OCI-LY3 (cell line): ENCODE measurements around the gene RUSF1.

ENCODE experiments used
- H2AFZ ChIP-seq: fragments of 200-600, 300-600 bp; shearing (Covaris generic); 2 replicates; pipeline ENCODE4 v1.6.0; 2014; ENCODE audit warnings: antibody characterized with exemption, low read depth, low read length
- H3K27ac ChIP-seq: fragments of 200-600, 300-600 bp; sonication (generic); 2 replicates; pipeline ENCODE4 v1.5.1; 2014; ENCODE audit warnings: mild to moderate bottlenecking, low read length, moderate library complexity, mixed read lengths
- H3K27me3 ChIP-seq: fragments of 200-600, 300-600 bp; sonication (generic); 2 replicates; pipeline ENCODE4 v1.6.1; 2014; ENCODE audit warnings: low read depth, low read length, mixed read lengths
- H3K36me3 ChIP-seq: fragments of 200-600, 300-600 bp; sonication (generic); replicated peaks from 2 replicates; pipeline ENCODE3; 2014; ENCODE audit warnings: low read depth, low read length, mixed read lengths
- H3K4me1 ChIP-seq: fragments of 300-600, 200-600 bp; sonication (generic); 2 replicates; pipeline ENCODE4 v1.6.1; 2014; ENCODE audit warnings: low read length, mixed read lengths
- H3K4me2 ChIP-seq: fragments of 200-600, 300-600 bp; sonication (generic); 2 replicates; pipeline ENCODE4 v1.6.1; 2014; ENCODE audit warnings: low read length, mixed read lengths
- H3K4me3 ChIP-seq: fragments of 300-600, 200-600 bp; sonication (generic); 2 replicates; pipeline ENCODE4 v1.5.1; 2014; ENCODE audit warnings: antibody characterized with exemption, mild to moderate bottlenecking, low read length, moderate library complexity
- H3K79me2 ChIP-seq: fragments of 300-600, 200-600 bp; shearing (Covaris generic); 2 replicates; pipeline ENCODE4 v1.6.1; 2014; ENCODE audit warnings: mild to moderate bottlenecking, low read length, mixed read lengths
- H3K9ac ChIP-seq: fragments of 300-600, 200-600 bp; shearing (Covaris generic); 2 replicates; pipeline ENCODE4 v1.6.0; 2014; ENCODE audit warnings: mild to moderate bottlenecking, low read length, moderate library complexity
- H3K9me3 ChIP-seq: fragments of 200-600, 300-600 bp; shearing (Covaris generic); 2 replicates; pipeline ENCODE4 v1.6.1; 2014; ENCODE audit warnings: low read length, mixed read lengths; ENCODE audit not compliant: insufficient read depth
- H4K20me1 ChIP-seq: fragments of 200-600, 300-600 bp; sonication (generic); 2 replicates; pipeline ENCODE4 v1.6.1; 2016; ENCODE audit warnings: low read length, mixed read lengths; ENCODE audit not compliant: insufficient read depth
- EZH2phosphoT487 ChIP-seq: fragments of 200-600 bp; shearing (Covaris generic); IDR thresholded peaks from 2 replicates; pipeline ENCODE4 v1.6.1; 2018; ENCODE audit warnings: antibody characterized with exemption, mixed run types, low read depth
- TF ChIP-seq, protein P1 (sequence below): fragments of 200-600, 300-600 bp; sonication (generic); IDR thresholded peaks from 2 replicates; pipeline ENCODE4 v1.5.1; 2014; ENCODE audit warnings: antibody characterized with exemption, low read length, low read depth

RUSF1 gene

DNA sequence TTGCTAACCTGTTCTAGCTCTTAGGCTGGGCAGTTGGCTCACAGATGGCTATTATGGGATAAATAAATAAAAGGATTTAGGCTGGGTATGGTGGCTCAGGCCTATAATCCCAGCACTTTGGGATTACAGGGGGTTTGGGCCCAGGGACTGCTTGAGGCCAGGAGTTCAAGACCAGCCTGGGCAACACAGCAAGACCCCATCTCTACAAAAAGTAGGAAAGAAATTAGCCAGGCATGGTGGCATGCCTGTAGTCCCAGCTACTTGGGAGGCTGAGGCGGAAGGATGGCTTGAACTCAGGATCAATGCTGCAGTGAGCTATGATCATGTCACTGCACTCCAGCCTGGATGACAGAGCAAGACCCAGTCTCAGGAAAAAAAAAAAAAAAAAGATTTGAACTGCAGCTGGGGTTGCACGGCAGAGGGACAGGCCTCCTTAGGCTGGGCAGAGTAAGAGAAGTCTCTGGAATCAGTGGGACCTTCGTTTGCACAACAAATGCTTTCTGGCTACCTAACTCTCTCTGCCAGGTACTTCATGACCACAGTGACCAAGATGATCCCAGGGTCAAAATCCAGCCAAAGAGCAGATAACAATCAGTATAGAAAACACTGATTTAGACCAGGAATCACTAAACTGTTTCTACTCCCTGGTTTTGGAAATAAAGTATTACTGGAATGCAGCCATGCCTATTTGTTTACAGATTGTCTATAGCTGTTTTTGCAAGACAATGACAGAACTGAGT, 6.8 kb downstream of the RUSF1 start:
- Histone ChIP-seq H3K79me2 (no peaks in the 10 kb centered on the region), H3K9ac (no peak overlapping the region), H2AFZ (no peak overlapping the region), H3K27me3 (no peaks in the 10 kb centered on the region), H4K20me1 (peaks cover 6% of the 10 kb centered on the region; the same call in 1 of the 2 replicates), H3K9me3 (no peaks in the 10 kb centered on the region), H3K4me1 (peaks cover 15% of the 10 kb centered on the region), H3K4me2 (no peak overlapping the region), H3K4me3 (no peak overlapping the region), H3K27ac (no peak overlapping the region), H3K36me3 (peaks cover 13% of the 10 kb centered on the region)
- TF ChIP-seq, protein P1, sequence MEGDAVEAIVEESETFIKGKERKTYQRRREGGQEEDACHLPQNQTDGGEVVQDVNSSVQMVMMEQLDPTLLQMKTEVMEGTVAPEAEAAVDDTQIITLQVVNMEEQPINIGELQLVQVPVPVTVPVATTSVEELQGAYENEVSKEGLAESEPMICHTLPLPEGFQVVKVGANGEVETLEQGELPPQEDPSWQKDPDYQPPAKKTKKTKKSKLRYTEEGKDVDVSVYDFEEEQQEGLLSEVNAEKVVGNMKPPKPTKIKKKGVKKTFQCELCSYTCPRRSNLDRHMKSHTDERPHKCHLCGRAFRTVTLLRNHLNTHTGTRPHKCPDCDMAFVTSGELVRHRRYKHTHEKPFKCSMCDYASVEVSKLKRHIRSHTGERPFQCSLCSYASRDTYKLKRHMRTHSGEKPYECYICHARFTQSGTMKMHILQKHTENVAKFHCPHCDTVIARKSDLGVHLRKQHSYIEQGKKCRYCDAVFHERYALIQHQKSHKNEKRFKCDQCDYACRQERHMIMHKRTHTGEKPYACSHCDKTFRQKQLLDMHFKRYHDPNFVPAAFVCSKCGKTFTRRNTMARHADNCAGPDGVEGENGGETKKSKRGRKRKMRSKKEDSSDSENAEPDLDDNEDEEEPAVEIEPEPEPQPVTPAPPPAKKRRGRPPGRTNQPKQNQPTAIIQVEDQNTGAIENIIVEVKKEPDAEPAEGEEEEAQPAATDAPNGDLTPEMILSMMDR: no peak
- no peak for TF ChIP-seq EZH2phosphoT487

DNA sequence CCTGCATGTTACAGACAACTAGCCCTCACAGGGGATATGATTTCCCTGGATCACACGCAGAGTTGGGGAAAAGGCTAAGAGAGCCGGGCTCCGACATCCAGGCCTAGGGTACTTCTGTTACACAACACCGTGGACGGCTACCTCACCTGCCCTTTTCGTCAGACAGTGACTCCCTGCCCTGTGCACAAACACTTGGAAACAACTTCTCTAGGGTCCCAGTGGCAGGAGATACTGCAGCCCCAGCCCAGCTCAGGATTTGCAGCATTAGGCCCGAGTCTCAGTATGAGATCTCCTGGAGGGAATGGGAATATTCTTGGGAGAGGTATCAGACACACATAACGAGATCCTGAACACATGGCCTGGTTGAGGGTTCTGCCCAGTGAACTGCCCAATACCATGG, 8.3 kb downstream of the RUSF1 start:
- no peak overlapping the region for H2AFZ ChIP-seq
- H3K9ac ChIP-seq: no peak overlapping the region
- H3K27me3 ChIP-seq: no peaks in the 10 kb centered on the region
- no peak overlapping the region for H3K27ac ChIP-seq
- H4K20me1 ChIP-seq: no peaks in the 10 kb centered on the region
- H3K9me3 ChIP-seq: no peaks in the 10 kb centered on the region
- H3K4me1 ChIP-seq: peaks cover under 1% of the 10 kb centered on the region; the same call in 1 of the 2 replicates
- TF ChIP-seq, protein P1: no peak
- TF ChIP-seq EZH2phosphoT487: no peak
- H3K36me3 ChIP-seq: peaks cover 9% of the 10 kb centered on the region
- no peaks in the 10 kb centered on the region for H3K79me2 ChIP-seq
- H3K4me3 ChIP-seq: no peak overlapping the region
- H3K4me2 ChIP-seq: no peak overlapping the region

- no peak for TF ChIP-seq EZH2phosphoT487
- TF ChIP-seq, protein P1: no peak
These were observed 9.7 kb downstream of the RUSF1 start for GRCh38 chr16:31498493-31498892.

GRCh38 chr16:31496670-31497069, 11.5 kb downstream of the RUSF1 start:
- TF ChIP-seq EZH2phosphoT487: no peak
- TF ChIP-seq, protein P1: no peak
- H3K9ac ChIP-seq: no peak overlapping the region
- peaks cover 19% of the 10 kb centered on the region for H3K36me3 ChIP-seq
- no peak overlapping the region for H3K4me2 ChIP-seq
- H2AFZ ChIP-seq: no peak overlapping the region
- no peaks in the 10 kb centered on the region for H3K27me3 ChIP-seq
- no peak overlapping the region for H3K4me3 ChIP-seq
- H4K20me1 ChIP-seq: no peaks in the 10 kb centered on the region
- H3K79me2 ChIP-seq: no peaks in the 10 kb centered on the region
- H3K4me1 ChIP-seq: no peaks in the 10 kb centered on the region
- no peaks in the 10 kb centered on the region for H3K9me3 ChIP-seq
- no peak overlapping the region for H3K27ac ChIP-seq

More at GRCh38 chr16:31498493-31498892, 9.7 kb downstream of the RUSF1 start:
- H3K79me2 ChIP-seq: no peaks in the 10 kb centered on the region
- H3K27me3 ChIP-seq: no peaks in the 10 kb centered on the region
- no peak overlapping the region for H3K4me2 ChIP-seq
- no peaks in the 10 kb centered on the region for H3K9me3 ChIP-seq
- no peak overlapping the region for H2AFZ ChIP-seq
- H3K36me3 ChIP-seq: peaks cover 10% of the 10 kb centered on the region
- no peak overlapping the region for H3K4me3 ChIP-seq
- H3K27ac ChIP-seq: no peak overlapping the region
- H3K9ac ChIP-seq: no peak overlapping the region
- no peaks in the 10 kb centered on the region for H3K4me1 ChIP-seq
- no peaks in the 10 kb centered on the region for H4K20me1 ChIP-seq
